Sciatic nerve (tissue), 2 donors: ENCODE measurements around the gene ZDHHC7. TPM values are rescaled to one million over a fixed set of nuclear protein-coding genes. Genes with fewer than 3 reads are reported as not detected.
A peak's percentile ranks its signal among the peaks of the same experiment; 100 is the strongest.
"Not testable (repeated sequence)": the region's sequence is repeated elsewhere in the genome, so short reads cannot be mapped to it uniquely, and the experiment has no call there.

Experiments used
- ATAC-seq: fragments of 200-7000 bp; cut with Tn5 transposase; one replicate; pipeline ENCODE4 v1.9.1; 2020; ENCODE audit warnings: mild to moderate bottlenecking, moderate library complexity
- DNase-seq: peaks from one replicate; pipeline ENCODE4 v3.0.0-alpha.2; 2020; ENCODE audit warnings: low spot score
- intact Hi-C: fragments of 100-400 bp; cut with DNase I; formaldehyde crosslinking; loops from one replicate; pipeline ENCODE4 v1.14.2; 2022
- total RNA-seq: library from RNA; stranded (reverse); fragmentation: NEBNext Ultra II Directional; extraction: Animal tissue kit (Norgen Biotek cat#: 25700); gene quantifications from one replicate; pipeline ENCODE4 v1.2.1, GENCODE V29; 2021
- donor health status: DM: no; HTN: no; CAD: no.
- donor health status: DM: no; HTN: no; CAD: no.

ZDHHC7 gene
- total RNA-seq, 1 donor from 2014 or later: 48.8 TPM

DNA sequence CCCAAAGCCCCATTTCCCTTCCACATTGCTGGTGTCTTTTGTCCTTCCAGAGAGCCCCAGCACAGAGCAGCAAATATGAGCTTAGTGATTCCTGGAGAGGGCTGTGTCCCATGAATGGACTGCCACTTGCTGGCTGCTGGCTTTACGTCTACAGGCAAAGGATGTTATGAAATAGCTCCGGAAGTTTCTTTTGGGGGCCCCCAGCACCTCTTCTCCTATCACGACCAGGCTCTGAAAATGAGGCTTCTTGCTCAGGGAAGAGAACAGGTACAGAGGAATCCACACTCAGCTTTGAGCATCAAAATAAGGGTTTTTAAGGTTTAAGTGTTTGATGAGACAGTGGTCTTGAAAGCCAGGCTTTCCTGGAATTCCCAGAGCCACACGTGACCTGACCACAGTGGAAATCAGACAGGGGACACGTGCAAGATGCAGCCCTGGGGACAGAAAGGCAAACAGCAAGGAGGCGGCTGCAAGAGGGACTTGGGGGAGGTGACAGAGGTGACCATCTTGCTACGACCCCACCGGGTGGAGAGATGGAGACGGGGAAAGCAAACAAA is 58.1 kb downstream of the ZDHHC7 start:
- no peak for DNase-seq
- peak; percentile 67 for ATAC-seq
- intact Hi-C loops: no loop called here

DNA sequence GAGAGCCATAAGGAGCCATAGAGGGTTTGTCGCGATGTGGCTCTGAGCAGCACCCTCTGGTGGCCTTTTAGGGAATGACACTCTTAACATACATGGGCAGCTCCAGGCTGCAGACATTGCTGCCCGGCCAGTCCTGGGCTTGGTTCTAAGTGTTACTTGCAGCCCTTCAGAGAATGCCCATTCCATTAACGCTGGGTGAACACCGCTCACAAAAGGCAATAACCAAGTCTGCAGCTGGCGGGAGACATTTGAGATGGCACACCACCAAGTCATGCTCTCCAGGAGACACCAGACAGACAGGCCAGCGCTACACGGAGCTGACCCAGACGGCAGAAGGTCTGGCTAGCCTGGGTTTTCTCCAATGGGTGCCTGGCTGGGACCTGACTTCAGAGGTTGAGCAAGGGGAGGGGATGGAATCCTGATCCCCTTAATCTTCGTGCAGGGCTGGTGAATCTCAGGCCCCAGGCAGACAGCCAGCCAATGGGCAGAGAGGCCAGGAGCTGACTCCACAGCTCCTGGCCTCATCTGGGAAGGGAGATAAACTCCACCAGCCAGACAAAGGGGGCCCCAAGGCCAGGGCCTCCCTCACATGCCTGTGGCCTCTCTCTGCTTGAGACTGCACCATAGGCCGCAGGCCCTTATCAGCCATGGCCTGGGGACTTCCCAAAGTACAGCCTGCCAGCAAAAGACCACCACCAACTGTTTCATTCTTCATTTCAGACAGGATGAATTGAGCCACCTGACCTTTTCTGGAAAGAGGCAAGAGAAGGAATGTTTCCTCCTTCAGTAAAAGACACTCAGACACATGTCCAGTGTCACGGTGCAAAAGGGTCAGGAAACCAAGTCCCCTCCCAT is 58.8 kb downstream of the ZDHHC7 start:
- intact Hi-C loops: no loop called here
- DNase-seq: peak; percentile 86
- ATAC-seq: peak; percentile 90

DNA sequence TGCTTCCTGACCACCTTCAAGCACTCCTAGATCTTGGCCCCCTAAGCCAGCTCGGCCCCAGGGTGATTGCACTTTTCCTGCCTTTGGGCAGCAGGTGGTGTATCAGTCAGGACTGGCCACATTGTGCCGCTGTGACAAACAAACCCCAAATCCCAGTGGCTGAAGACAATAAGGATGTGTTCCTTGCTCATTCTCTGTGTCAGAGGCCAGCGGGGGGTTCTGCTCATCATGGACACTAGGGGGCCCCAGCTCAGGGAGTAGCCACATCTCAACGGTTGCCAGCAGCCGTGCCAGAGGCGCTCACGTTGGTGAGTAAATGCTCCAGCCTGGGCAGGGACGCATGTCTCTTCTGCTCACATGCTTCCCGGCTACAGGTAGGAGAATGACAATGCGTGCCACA is 60.4 kb downstream of the ZDHHC7 start:
- intact Hi-C loops: no loop called here

DNA sequence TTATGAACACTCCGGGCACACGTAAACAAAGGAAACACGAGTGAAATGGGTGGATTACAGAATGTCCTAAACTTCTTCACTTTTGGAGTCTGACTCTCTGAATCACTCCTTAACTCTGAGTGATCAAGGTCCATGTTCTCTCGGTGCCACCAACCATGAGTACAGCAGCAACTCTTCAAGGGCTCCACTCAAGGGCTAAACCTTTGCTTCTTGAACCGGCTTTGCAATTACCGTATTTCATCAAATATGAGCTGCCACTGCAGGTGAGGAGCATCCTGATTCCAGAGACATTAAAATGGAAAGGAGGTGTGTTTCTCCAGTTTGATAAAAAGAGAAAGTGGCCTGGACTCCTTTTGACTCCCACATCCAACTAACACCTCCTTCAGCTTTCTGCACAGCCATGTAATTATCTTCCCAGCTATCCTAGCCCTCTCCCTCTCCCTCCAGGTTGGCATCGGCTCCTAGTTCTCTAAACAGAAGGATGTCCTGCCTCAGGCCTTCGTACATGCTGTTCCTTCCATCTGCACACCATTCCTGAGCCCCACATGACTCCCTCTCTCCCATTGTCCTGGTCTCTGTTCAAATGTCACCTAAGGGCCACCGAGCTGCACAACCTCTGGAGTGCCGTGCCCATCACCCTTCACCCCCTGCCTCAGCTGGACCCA is 61.4 kb downstream of the ZDHHC7 start:
- ATAC-seq: no peak
- DNase-seq: no peak
- intact Hi-C loops: no loop called here

More for the DNA sequence above, 60.4 kb downstream of the ZDHHC7 start:
- ATAC-seq (no peak), DNase-seq (no peak)

DNA sequence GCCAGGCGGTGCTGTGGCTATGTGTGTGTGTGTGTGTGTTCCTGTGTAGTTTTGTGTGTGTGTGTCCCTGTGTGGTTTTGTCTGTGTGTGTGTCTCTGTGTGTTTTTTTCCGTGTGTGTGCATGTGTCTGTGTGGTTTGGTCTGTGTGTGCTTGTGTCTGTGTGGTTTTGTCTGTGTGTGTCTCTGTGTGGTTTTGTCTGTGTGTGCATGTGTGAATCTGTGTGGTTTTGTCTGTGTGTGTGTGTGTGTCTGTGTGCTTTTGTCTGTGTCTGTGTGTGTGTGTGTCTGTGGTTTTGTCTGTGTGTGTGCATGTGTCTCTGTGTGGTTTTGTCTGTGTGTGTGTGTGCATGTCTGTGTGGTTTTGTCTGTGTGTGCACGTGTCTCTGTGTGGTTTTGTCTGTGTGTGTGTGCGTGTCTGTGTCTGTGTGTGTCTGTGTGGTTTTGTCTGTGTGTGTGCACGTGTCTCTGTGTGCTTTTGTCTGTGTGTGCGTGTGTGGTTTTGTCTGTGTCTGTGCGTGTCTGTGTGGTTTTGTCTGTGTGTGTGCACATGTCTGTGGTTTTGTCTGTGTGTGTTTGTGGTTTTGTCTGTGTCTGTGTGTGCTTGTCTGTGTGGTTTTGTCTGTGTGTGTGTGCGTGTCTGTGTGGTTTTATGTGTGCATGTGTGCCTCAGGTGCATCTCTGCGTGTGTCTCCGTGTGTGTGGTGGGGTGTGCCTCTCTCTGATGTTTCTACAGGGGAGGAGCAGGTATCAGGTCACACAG is 62.3 kb downstream of the ZDHHC7 start:
- DNase-seq (no peak), ATAC-seq (no peak)
- intact Hi-C loops: no loop called here

DNA sequence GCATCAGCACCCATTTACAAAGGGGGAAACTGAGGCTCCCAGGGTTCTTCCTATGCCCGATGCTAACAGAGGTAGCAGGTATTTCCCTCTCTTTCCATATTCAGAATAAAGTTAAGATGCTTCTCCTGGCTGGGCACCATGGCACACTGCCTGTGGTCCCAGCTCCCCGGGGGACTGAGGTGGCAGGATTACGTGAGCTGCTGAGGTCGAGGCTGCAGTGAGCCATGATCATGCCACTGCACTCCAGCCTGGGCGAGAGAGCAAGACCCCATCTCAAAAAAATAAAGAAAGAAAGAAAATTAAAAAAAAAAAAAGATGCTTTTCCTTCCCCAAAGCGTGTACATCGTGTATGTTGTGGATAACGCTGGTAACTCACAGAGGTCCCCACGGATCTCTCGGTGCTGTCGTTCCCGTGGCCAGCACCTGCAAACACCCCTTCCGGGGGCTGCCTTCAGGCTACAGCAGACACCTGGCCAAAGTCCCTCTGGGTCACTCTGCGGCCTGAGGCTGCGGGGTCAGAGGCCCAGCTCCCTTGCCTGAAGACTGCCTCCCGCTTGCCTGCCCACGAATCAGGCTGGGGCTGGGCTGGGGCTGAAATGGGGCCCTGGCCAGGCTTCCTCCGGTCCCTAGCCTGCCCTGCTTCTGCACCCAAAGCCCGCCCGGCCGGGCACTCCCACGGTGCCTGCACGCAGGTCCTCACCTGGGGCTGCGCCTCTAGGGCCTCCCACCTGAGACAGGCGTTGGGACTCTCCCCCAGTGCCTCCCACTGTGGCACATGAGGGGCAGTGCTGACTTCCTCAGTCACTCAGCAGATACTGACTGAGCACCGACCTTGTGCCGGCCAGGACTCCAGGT is 63.1 kb downstream of the ZDHHC7 start:
- DNase-seq (no peak), ATAC-seq (no peak)
- intact Hi-C loops: no loop called here

DNA sequence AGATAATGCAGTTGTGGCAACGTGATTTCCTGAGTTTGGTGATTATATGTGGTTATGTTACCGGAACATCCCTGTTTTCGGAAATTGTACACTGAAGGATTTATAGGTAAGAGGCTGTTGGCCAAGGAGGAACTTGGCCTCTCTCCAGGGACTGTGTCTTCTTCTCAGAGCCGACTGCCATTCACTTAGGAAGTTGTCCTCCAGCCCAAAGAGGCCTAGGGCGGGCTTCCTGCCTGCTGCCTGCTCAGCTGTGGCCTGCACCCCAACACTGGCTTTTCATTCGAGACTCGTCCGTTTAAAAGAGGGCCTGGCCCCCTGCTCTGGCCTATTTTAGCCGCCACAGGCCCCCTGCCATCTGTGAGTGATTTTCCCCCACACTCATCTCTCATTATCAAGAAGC is 64.3 kb downstream of the ZDHHC7 start:
- no peak for ATAC-seq
- intact Hi-C loops: no loop called here
- DNase-seq: no peak

DNA sequence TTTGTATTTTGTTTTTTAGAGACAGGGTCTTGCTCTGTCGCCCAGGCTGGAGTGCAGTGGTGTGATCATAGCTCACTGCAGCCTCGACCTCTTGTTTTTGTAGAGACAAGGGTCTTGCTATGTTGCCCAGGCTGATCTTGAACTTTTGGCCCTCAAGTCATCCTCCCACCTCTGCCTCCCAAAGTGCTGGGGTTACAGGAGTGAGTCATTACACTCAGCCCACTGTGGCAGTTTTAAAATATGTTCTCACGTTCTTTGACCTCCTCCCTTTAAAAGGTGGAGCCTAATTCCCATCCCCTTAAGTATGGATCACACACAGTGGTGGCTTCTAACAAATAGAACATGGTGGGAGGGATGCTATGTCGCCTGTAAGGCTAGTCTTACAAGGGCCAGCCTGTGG is 67.7 kb downstream of the ZDHHC7 start:
- intact Hi-C loops: no loop called here
- no peak for ATAC-seq

DNA sequence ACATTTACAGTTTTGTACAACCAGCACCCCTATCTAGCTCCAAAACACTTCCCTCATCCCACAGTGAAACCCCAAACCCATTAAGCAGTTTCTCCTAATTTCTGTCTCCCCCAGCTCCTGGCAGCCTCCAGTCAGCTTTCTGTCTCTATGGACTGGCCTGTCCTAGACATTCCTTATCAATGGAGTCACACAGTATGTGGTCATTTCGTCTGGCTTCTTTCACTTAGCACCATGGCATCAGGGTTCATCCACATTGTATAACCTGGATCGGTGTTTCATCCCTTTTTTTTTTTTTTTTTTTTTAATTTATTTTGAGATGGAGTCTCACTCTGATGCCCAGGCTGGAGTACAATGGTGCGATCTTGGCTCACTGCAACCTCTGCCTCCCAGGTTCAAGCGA is 68.5 kb downstream of the ZDHHC7 start:
- intact Hi-C loops: no loop called here
- ATAC-seq (no peak), DNase-seq (no peak)

More for the DNA sequence above, 67.7 kb downstream of the ZDHHC7 start:
- DNase-seq: no peak

DNA sequence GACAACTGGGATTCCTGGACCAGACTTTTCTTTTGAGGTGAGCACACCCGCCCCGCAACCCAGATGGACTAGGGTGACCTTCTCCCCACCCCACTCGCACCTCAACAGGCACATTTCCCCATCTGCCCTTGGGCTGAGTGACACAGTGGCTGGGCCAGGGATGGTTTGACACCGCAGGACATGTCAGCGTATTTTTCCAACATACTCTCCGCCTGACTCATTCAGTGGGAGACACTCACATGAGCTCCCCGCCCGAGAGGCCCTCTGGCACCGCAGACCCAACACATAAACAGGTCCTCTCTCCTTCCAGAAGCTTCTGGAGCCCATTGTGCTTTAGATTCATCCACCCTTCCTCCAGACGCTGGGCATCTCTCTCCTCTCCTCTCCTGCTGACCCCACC is 69.4 kb downstream of the ZDHHC7 start:
- ATAC-seq: no peak
- intact Hi-C loops: no loop called here
- DNase-seq: no peak

DNA sequence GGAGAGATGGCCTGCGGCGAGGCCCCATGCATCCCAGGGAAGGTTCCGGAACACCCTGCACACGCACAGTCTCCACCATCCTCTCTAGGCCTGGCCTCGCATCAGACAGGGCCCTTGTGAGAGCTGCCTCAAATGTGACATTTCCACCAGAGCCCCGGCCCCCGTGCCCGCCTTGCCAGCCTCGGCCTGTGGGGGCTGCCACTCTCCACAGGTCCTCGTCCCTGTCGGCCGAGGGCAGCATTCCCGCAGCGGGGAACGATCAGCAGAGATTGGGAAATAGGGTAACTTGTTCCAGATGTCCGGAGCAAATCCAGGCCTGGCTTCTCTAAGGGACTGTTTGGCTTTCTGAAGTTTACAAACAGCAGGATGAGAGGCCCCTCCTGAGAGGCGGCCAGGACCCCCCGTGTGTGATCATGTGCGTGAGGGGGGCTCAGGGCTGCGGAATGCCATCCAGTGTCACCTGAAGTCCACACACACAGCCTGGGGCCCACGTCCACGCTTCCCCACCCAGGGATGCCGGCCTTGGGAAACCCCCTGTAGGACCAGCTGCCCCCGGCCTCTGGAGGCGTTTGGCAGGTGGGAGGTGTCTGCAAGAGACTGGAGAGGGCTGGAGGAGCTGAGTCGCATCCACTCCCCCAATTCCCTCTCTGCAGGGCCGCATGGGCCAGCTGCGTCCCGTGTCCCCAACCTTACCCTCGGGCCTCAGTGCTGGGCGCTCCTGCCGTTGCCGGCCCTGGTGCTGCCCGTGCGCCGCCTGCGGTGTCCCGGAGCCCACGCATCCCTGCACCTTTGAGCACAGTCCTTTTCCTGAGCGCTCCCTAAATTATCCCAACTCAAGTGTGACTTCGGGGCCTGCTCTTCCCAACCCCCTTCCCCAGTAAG is 70.4 kb downstream of the ZDHHC7 start:
- DNase-seq: peak; percentile 75

DNA sequence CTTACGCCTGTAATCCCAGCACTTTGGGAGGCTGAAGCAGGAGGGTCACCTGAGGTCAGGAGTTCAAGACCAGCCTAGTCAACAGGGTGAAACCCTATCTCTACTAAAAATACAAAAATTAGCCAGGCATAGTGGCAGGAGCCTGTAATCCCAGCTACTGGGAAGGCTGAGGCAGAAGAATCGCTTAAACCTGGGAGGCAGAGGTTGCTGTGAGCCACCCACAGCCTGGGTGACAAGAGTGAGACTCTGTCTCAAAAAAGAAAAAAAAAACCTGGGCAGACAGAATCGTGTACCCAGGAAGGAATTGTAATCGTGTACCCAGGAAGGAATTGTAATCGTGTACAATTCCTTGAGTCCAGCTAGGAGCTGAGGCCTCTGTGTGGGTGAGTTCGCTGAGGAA is 72.7 kb downstream of the ZDHHC7 start:
- intact Hi-C loops, DNase-seq, ATAC-seq: not testable (repeated sequence)

More for the DNA sequence above, 70.4 kb downstream of the ZDHHC7 start:
- intact Hi-C loops: no loop called here
- ATAC-seq: peak; percentile 92

DNA sequence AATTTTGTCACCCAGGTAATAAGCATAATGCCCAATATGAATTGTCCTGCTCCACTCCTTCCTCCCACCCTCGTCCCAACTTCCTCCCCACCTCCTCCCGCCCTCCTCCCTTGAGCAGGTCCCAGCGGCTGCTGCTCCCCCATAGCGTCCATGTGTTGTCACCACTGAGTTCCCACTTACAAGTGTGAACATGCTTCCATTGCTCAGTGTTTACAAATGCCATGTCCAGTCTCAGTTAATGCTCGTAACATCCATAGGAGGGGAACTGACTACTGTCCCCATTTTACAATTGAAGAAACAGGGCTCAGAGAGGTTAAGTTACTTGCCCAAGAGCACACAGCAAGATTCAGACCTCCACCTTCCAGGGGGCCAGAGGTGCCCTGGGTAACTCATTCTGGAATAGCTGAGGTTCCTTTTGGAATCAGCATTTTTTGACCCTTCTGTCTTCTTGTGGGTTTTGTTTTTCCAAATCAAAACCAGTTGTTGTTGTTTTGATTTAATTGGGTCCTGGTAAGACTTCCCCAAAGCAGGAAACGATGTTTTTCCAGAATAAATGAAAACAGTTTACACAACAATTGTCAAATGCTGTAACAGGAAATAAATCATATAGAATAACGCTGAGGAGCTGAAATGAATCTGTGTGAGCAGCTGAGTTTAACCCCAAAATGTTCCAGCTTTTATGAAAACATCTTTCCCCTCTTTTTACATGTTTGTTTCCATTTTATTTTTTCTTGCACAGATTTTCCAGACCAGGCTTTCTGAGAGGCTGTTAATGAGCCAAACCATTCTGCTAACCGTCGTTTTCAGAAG is 73.9 kb downstream of the ZDHHC7 start:
- DNase-seq: no peak
- intact Hi-C loops: no loop called here

DNA sequence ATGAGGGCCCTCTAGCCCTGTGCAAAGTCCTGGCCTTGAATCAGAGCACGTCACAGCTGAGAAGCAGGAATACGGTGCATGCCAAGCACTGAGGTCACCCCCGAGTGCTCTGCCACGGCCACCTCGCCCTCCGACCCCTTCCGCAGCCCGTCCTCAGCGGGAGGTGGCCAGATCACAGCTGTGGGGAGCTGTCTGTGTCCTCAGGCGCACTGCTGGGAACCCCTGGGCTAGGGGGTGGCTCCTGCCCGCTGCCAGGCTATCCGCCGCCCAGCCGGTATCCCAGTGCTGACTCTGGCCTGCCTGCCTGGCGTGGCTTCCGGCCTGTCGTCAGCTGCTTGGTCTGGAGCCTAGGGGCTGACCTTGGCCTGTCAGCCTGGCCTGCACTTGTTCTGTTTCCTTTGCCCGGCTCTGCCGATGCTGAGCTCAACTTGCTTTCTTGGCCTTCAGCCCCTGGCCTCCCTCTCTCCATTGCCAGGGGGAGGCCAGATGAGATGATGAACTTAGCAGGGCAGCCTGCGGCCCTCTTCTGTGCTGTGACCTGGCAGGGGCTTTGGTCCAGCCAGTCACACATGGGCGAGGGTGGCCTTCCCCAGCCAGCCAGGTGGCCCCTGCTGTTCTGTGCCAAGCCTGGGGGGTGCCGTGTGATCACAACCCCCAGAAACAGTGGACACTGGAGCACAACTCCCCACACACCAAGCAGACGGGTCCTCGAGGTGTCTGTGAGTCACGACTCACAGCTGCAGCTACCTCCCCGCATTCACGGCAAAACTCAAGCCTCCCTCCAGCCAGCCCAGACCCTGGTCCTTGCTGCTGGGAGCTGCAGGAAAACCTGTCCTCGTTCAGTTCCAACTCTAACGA is 77.3 kb downstream of the ZDHHC7 start:
- intact Hi-C loops: no loop called here
- ATAC-seq (peak; percentile 86), DNase-seq (no peak)

More for the DNA sequence above, 73.9 kb downstream of the ZDHHC7 start:
- ATAC-seq: no peak

DNA sequence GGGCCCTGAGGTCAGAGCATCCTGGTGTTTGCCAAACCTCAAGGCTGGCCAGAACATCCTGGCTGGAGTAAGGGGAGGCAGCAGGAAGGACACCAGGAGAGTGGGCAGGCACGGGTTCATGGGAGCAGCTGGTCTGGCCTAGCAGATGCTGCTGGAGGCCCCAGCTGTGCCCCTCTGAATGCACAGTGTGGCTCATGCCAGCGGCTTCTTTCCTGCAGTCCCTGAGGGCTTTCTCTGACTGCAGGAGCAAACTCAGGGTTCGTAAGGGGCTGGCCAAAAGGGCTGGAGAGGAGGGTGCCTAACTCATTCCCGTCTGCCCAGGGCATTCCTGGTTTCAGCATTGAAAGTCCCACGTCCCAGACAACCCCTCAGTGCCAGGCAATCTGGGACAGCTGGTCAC is 78.7 kb downstream of the ZDHHC7 start:
- intact Hi-C loops: no loop called here
- ATAC-seq (no peak), DNase-seq (no peak)

DNA sequence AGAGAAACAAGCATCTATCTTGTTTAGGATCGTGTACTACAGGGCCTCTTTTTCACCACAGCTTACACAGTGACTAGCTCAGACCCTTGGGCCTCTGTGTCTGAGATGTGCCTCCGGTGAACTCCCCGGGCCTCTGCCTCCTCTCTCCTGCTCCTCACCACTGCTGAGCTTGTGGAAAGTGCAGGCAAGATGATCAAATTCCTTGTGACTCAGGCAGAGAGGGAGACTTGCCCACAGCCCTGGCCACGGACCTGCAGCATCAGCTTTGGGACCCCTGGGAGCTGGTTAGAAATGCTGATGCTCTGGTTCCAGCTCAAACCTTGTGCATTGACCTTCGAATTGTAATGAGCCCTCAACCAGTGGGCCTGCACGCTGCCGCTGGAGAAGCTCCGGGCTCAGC is 79.8 kb downstream of the ZDHHC7 start:
- DNase-seq: no peak
- ATAC-seq: no peak
- intact Hi-C loops: no loop called here
